Right ventricle myocardium inferior (tissue), 1 donor: ENCODE measurements around the gene ENPP6. TPM values are rescaled to one million over a fixed set of nuclear protein-coding genes. Genes with fewer than 3 reads are reported as not detected.
"Not testable (repeated sequence)": the region's sequence is repeated elsewhere in the genome, so short reads cannot be mapped to it uniquely, and the experiment has no call there.

Experiments
- ATAC-seq: fragments of 200-7000 bp; cut with Tn5 transposase; one replicate; pipeline ENCODE4 v1.9.1; 2020; ENCODE audit warnings: mild to moderate bottlenecking, moderate library complexity
- DNase-seq: peaks from one replicate; pipeline ENCODE4 v3.0.0; 2021; ENCODE audit errors: missing footprints
- intact Hi-C: fragments of 100-400 bp; cut with DNase I; formaldehyde crosslinking; loops from one replicate; pipeline ENCODE4 v1.11.0; 2022
- total RNA-seq: library from RNA; stranded (reverse); fragmentation: NEBNext Ultra II Directional; extraction: Animal tissue kit (Norgen Biotek cat#: 25700); gene quantifications from one replicate; pipeline ENCODE4 v1.2.1, GENCODE V29; 2021
- donor health status: DM: no; HTN: yes; CAD: no; lungs with severe emphysema.

The ENPP6 gene
- total RNA-seq, 1 donor from 2014 or later = 0.11 TPM

- intact Hi-C loops = no loop called here
- DNase-seq (no peak), ATAC-seq (no peak)
These were observed 28.8 kb upstream of the ENPP6 start for GRCh38 chr4:184246426-184246825.

GRCh38 chr4:184238072-184238745 lies 20.5 kb upstream of the ENPP6 start:
- DNase-seq = no peak
- intact Hi-C loops = no loop called here
- ATAC-seq = no peak

- intact Hi-C loops = no loop called here
- DNase-seq = no peak
- ATAC-seq = no peak
These were observed 19.9 kb upstream of the ENPP6 start for GRCh38 chr4:184237612-184238011.

- intact Hi-C loops = no loop called here
- no peak for ATAC-seq
- no peak for DNase-seq
These were observed 17.9 kb upstream of the ENPP6 start for GRCh38 chr4:184235526-184235925.

GRCh38 chr4:184234155-184234554 lies 16.5 kb upstream of the ENPP6 start:
- DNase-seq (no peak), ATAC-seq (no peak)
- intact Hi-C loops = no loop called here

- DNase-seq (no peak), ATAC-seq (no peak)
- intact Hi-C loops = no loop called here
These were observed 15.3 kb upstream of the ENPP6 start for GRCh38 chr4:184232975-184233374.

- DNase-seq (no peak), ATAC-seq (no peak)
- intact Hi-C loops = no loop called here
These were observed 14.5 kb upstream of the ENPP6 start for GRCh38 chr4:184232202-184232601.

GRCh38 chr4:184231573-184231972 lies 13.9 kb upstream of the ENPP6 start:
- intact Hi-C loops = no loop called here
- ATAC-seq (no peak), DNase-seq (no peak)

GRCh38 chr4:184228056-184228705 lies 10.5 kb upstream of the ENPP6 start:
- intact Hi-C loops = no loop called here
- DNase-seq (no peak), ATAC-seq (no peak)

- DNase-seq (no peak), ATAC-seq (no peak)
- intact Hi-C loops = no loop called here
These were observed 1.2 kb downstream of the ENPP6 start for GRCh38 chr4:184216515-184216914.

GRCh38 chr4:184215709-184216328 lies 1.9 kb downstream of the ENPP6 start:
- no peak for ATAC-seq
- intact Hi-C loops = no loop called here

GRCh38 chr4:184214931-184215330 lies 2.7 kb downstream of the ENPP6 start:
- DNase-seq (no peak), ATAC-seq (no peak)
- intact Hi-C loops = no loop called here

More at GRCh38 chr4:184215709-184216328, 1.9 kb downstream of the ENPP6 start:
- DNase-seq = no peak

- DNase-seq, intact Hi-C loops, ATAC-seq: not testable (repeated sequence)
These were observed 9.7 kb downstream of the ENPP6 start for GRCh38 chr4:184207734-184208607.

- intact Hi-C loops = no loop called here
- ATAC-seq = no peak
- peak; percentile 65 for DNase-seq
These were observed 12.4 kb downstream of the ENPP6 start for GRCh38 chr4:184205243-184205642.

- DNase-seq (no peak), ATAC-seq (no peak)
- intact Hi-C loops = no loop called here
These were observed 14.4 kb downstream of the ENPP6 start for GRCh38 chr4:184203300-184203699.

- no peak for DNase-seq
- no peak for ATAC-seq
- intact Hi-C loops = no loop called here
These were observed 16.5 kb downstream of the ENPP6 start for GRCh38 chr4:184201179-184201578.

GRCh38 chr4:184200296-184200695 lies 17.4 kb downstream of the ENPP6 start:
- intact Hi-C loops = no loop called here
- DNase-seq (no peak), ATAC-seq (no peak)

GRCh38 chr4:184199780-184200179 lies 17.9 kb downstream of the ENPP6 start:
- intact Hi-C loops = no loop called here
- ATAC-seq = no peak

GRCh38 chr4:184198190-184198589 lies 19.5 kb downstream of the ENPP6 start:
- intact Hi-C loops = no loop called here
- no peak for DNase-seq
- no peak for ATAC-seq

More at GRCh38 chr4:184199780-184200179, 17.9 kb downstream of the ENPP6 start:
- DNase-seq = no peak
